Stimulated activated CD4-positive, alpha-beta T cell treated with anti-CD3 and anti-CD28 coated beads, Interleukin-1b, Interleukin-23, amount 100 ng/mL, for 1 hour (primary cell): ENCODE results near the gene TPR.

Experiments used
- DNase-seq, 2 donors: peaks; one replicate each; pipeline ENCODE4 v3.0.0-alpha.2; 2020; ENCODE audit warnings: low read depth in 2 of 2

The TPR gene

DNA sequence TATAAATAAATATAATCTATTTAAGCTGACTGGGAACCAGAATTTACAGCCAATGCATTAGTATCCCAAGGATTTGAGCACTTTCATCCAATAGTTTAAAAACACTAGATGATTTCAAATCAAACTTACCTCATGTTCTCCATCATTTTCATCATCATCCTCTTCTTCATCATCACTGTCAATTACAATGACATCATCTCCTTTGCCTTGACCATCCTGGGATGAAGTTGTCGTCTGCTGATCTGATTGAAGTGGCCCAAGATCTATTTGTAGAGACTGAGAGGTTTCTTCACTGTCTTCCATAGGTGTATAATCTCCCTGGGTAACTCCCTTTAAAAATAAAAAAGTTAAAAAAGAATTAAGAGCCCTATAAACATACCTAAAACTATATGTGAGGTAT is 47.7 kb downstream of the TPR start:
- DNase-seq, result no peak

DNA sequence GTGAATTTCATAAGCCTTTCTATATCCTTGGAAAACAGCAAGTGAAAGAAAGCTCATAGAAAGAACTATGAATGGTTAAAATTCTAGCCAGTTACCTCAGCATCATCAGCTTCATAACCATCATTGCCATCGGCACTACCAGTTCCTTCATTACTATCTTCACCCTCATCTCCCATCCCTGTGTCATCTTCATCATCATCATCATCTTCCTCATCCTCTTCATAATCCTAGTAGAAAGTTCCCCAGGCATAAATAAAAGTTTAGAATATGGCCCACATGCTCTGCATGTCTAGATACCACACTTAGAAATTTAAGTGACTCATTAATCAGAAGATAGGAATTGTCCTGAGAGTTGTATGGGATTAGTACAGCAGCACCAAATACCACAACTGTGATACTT is 49.0 kb downstream of the TPR start:
- DNase-seq, result no peak

DNA sequence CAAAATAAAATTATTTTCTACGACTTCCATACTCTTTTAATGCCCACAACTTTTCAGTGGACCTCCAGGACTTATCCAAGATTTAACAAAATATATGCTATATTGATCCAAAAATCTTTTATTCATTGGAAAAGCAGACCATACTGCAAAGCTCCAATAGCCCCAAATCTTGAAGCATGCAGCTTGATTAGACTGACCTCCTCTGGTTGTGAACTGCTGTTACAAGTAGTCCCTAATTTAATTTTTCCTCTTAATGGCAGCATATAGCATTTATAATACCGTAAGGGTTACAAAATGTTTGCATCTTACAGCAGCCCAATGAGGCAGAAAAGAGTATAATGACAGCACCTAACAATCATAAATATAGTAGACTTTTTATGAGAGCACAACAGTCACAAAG is 49.8 kb downstream of the TPR start:
- no peak for DNase-seq

DNA sequence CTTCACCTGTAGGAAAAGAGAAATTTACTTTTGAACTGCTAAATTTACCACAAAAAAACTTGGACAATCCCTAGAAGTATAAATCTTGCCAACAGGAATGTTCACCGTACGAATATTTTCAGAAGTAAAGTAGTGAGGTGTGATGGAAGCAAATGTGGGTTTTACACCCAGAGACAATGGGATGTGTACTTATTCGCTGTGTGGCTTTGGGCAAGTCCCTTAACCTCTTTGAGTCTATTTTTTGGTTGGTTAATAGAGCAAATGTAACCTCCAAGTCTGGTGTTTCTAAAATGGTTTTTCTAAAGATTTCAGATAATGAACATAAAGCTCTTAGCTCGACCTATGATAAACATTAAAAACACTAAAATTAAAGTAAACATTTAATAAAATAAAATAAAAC is 51.2 kb downstream of the TPR start:
- no peak for DNase-seq

DNA sequence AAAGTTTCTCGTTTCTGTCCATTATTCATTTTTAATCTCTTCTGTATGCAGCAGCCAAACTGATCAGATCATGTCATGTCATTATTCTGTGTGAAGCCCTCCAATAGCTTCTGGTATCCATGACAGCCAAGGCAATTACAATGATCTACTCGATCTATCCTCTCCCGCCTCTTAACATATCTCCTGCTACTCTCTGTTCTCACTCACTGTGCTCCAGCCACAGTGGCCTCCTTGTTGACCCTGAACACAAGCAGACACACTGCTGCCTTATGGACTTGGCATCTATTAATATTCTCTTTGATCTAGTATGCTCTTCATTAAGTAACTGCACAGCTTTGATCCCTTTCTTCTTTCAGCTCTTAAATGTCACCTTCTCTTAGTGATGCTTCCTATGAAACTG is 59.5 kb downstream of the TPR start:
- no peak for DNase-seq

DNA sequence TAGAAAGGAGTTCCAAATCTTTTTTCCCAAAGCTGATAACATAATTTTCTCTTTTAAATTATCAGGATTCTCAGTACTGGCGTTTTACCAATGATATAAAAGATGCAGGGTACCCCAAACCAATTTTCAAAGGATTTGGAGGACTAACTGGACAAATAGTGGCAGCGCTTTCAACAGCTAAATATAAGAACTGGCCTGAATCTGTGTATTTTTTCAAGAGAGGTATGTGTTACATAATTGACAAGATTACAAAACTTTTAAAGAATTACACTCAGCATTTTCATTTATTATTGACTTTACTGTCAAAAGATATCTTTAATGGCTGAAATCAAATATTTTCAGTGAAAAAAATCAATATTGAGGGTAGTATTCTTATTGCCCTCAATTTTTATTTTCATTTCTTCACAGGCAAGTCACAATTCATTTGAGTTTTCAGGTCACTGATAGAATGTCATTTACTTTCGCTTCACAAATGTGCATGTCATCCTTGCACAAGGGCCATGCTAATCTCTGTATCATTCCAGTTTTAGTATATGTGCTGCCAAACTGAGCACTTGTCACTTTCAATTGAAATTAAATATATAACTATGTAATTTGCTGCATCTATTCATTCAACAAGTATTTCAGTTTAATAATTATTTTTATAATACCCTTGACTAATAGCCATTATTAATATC is 63.5 kb downstream of the TPR start:
- no peak for DNase-seq

DNA sequence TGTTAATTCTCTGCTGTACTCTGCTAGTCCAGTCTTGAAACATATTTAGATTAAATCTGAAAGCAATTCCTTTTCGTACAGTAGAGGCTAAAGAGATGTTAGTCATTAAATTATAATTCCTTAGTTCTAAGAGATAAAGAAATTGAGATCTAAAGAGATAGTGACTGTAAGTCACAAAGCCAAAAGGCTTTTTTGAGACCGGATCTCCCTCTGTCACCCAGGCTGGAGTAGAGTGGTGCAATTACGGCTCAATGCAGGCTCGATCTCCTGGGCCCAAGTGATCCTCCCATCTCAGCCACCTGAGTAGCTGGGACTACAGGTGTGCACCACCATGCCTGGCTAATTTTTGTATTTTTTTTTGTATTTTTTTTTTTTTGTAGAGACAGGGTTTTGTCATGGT is 64.7 kb downstream of the TPR start:
- no peak for DNase-seq

DNA sequence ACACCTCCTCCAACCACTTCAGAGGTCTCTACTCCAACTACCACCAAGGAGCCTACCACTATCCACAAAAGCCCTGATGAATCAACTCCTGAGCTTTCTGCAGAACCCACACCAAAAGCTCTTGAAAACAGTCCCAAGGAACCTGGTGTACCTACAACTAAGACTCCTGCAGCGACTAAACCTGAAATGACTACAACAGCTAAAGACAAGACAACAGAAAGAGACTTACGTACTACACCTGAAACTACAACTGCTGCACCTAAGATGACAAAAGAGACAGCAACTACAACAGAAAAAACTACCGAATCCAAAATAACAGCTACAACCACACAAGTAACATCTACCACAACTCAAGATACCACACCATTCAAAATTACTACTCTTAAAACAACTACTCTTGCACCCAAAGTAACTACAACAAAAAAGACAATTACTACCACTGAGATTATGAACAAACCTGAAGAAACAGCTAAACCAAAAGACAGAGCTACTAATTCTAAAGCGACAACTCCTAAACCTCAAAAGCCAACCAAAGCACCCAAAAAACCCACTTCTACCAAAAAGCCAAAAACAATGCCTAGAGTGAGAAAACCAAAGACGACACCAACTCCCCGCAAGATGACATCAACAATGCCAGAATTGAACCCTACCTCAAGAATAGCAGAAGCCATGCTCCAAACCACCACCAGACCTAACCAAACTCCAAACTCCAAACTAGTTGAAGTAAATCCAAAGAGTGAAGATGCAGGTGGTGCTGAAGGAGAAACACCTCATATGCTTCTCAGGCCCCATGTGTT is 66.6 kb downstream of the TPR start:
- DNase-seq, result no peak

DNA sequence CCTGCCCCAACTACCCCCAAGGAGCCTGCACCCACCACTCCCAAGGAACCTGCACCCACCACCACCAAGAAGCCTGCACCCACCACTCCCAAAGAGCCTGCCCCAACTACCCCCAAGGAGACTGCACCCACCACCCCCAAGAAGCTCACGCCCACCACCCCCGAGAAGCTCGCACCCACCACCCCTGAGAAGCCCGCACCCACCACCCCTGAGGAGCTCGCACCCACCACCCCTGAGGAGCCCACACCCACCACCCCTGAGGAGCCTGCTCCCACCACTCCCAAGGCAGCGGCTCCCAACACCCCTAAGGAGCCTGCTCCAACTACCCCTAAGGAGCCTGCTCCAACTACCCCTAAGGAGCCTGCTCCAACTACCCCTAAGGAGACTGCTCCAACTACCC is 67.6 kb downstream of the TPR start:
- DNase-seq, result no peak

DNA sequence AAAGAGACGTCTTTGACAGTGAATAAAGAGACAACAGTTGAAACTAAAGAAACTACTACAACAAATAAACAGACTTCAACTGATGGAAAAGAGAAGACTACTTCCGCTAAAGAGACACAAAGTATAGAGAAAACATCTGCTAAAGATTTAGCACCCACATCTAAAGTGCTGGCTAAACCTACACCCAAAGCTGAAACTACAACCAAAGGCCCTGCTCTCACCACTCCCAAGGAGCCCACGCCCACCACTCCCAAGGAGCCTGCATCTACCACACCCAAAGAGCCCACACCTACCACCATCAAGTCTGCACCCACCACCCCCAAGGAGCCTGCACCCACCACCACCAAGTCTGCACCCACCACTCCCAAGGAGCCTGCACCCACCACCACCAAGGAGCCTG is 68.5 kb downstream of the TPR start:
- DNase-seq, result no peak

DNA sequence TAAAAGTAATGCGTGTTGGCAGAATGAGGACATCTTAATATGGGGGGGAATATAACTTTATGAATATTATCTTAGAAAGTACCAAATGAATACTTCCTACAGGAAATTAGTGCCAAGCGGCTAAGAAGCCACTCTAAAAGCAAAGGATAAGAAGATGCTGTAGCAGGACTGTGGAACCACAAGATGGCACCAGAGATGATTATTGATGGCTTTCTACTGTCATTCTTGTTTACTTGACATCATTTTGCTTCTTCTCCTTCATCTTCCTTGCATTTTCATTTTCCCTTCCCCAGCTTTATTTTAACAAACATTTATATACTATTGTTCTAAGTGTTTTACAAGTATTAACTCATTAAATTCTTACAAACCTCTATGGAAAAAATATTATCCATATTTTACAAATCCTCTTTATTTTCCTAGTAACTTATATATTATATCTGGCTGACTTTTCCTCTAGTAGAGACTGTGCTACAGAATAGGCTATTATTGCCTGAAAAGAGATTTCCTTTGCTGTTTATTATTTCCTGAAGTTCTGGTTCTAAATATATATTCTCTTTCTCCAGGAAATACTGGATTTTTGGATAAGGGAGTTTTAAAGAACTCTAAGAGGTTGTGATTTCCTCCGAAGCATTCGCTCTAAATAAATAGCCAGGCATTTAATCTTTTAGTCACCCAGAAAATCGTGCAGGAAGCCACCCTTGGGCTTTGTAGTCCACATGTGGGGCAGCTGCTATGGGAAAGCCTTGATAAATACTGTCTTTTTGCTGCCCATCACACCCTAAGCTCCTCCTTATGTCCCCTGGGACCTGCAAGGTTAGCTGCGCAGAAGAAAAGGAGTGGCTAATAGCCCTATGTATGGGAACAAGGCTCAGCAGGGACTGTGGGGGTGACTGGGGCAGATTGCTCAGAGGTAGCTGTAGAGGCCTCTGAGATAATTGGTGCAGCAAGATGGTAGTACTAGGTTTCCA is 69.8 kb downstream of the TPR start:
- no peak for DNase-seq

DNA sequence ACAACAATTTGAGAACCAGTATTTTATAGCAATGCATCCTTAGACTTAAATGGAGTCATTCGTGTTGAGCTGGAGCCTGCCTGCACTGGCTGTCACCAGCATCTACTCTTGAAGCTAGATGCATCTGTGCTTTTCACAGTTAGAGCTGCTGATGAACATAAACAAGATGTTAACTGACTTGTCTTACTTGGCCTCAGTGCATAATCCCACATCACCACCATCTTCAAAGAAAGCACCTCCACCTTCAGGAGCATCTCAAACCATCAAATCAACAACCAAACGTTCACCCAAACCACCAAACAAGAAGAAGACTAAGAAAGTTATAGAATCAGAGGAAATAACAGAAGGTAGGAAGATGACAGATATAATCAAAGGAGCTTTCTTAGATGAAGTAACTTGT is 71.1 kb downstream of the TPR start:
- no peak for DNase-seq

DNA sequence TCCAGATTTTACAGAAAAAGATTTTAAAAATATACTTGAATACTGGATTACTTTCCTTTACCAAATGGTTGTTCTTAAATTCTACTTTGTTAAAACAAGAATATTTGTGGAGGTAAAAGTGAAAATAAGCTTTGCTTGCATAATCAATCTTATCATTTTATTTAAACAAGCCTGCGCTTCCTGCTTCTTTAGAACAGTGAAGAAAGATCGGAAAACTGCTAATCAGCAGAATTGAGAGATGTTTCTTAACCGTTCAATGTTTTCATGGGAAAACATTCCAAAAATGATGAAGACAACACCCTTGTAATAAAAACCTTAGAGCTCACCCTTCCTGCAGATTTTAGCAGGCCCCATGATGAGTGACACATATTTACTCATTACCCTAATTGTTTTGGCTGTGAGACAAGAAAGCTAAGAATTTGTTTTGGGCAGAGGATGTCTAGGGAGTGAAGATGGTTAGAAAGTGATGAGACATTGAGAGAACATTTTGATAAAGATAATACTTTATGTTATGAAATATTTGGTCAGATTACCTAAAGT is 72.6 kb downstream of the TPR start:
- no peak for DNase-seq

DNA sequence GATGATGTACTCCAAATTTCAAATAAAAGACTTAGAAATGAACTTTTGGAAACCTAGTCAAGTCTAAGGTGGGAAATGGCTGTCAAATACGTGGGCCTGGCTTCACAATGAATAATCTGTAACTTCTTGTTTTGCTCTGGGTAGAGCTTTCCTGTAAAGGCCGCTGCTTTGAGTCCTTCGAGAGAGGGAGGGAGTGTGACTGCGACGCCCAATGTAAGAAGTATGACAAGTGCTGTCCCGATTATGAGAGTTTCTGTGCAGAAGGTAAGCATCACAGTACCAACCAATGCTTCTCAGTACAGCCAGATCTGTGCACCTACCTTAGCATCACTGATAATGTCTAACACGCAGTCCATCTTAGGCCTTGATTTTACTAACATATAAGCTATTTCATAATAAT is 73.6 kb downstream of the TPR start:
- no peak for DNase-seq

DNA sequence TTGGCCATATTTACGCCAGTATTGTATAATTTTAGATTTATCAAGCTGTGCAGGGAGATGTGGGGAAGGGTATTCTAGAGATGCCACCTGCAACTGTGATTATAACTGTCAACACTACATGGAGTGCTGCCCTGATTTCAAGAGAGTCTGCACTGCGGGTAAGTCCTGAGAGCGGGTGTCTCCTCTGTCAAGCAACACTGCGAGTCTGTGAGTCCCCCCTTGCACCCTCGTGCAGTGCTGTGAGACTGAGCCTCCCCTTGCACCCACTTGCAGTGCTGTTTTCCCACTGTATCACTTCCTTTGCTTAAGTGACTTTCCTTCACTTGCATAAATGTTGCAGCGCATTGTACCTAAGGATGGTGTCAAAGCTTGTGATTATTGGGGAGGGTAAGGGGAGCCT is 75.0 kb downstream of the TPR start:
- no peak for DNase-seq

DNA sequence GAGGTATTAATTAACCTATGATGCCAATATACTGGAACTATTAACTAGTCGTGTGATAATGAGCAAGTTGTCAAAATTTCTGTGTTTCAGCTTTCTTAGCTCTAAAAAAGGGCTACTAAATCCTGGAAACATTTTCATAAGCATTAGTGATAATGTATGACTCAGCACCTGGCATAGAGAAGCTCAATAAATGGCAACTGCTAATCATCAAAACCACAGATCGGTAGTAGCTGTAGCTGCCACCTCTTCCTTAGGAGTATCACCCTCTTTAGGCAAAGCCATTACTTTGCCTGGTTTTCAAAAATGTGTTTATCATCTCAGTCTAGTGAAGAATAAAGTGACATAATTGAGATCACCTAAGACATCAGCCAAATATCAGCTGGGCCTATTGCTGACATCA is 75.5 kb downstream of the TPR start:
- DNase-seq, result no peak

DNA sequence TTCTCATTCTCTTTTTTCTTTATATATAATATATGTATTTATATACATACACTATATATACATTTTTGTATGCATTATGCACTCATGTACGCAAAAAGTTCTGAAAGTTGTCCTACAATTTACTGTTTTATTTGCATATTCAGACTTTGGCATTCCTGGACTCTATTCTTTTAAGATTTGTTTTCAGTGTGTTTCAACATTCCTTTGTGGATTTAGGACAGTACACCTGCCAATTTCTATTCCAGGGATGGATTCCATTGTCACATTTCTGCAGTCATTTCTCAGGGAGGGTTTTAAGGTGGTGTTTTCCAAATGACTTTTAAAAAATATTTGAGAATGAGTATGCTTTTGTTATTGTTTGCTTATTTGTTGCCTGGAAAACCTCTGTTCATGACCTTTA is 76.2 kb downstream of the TPR start:
- no peak for DNase-seq

DNA sequence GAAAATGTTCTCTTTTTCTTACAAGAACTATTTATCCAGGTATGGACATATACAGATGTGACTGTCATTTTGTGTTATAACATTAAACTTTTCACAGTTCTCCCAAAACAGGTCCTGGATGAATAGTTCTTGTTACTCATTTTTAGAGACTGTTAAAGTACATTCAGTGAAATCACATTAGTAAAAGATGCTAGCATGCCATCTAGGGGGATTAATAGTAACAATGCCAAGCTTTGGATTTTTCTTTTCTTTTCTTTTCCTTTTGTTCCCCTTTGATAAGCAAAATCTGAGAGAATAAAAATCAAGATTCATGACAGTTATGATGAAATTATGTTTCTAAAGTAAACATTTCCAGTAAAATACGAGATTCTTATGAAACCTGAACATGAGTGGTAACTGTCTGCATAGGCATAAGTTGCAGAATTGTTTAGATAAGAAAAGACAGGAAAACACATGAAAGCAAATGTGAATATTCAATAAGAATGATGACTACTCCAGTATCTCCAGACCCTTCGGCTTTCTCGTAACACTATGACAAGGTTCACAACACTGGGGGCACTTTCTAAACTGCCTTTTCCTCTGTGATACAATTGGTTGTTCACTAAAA is 77.5 kb downstream of the TPR start:
- DNase-seq, result no peak

DNA sequence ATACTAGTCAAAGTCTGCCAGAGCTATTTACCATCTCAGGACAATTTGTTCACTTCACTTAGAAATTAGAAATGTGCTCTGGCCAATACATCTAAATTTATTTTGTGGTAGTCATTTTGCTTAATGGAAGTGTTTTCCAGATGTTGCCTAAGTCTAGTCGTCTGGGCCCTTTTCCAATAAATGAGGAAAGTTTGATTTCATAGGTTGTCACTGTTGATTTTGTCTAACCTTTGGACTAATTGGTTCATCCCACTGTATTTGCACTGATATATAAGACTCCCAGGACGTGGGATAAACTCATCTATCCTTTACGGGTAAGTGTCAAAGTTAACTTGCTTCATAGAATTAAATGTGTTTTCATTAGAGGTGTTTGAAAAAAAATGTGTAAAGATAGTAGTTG is 79.1 kb downstream of the TPR start, which contains the start of gene PRG4:
Gene PRG4 (plus strand): TSS at position 300 of the 400 bp plus-strand sequence.
- DNase-seq, result no peak

DNA sequence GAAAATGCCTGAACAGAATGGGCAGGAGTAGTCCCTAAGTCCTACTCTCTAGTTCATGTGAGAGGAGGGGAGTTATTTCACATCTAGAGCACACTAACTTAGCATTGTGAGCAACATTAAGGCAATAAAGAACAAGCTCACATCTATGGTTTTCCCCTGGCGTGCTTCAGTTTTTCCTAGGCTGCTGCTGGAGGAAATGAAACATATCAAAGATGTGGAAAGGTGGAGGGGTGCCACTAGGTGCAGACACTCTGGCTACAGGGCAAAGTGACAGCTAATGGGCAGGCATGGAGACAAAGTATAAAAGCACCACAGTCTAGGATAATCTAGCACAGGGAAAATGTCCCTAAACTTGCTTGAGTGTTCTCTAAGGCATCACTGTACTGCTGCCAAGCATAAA is 82.2 kb downstream of the TPR start:
- DNase-seq, result no peak

DNA sequence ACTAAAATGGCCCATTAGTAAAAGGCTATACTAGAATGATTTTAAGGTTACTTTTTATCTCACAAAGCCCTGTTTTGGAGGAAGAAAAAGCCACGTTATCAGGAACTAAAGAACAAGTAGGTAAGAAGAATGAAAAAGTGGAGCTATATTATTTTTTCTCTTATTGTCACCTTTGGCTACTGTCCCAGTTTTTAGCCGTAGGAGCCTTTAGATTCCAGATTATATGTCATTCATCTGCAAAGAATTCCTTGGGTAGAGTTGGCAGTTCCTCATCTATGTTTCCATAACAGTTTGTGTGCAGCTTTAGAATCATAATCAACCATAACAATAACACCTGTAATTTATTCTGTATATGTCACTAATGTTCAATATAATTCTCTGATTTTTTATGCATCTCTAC is 83.8 kb downstream of the TPR start:
- no peak for DNase-seq
